Activated naive CD8-positive, alpha-beta T cell (primary cell): ENCODE measurements around the gene COPZ1.
"Not testable (repeated sequence)": the region's sequence is repeated elsewhere in the genome, so short reads cannot be mapped to it uniquely, and the experiment has no call there.

Experiments used
- H3K27ac Mint-ChIP-seq: one replicate; pipeline ENCODE4 v1.8.0; 2021; ENCODE audit warnings: mixed read lengths
- H3K27me3 Mint-ChIP-seq: one replicate; pipeline ENCODE4 v1.8.0; 2021; ENCODE audit warnings: mixed read lengths
- H3K36me3 Mint-ChIP-seq: one replicate; pipeline ENCODE4 v1.8.0; 2021; ENCODE audit warnings: mixed read lengths
- H3K4me1 Mint-ChIP-seq: one replicate; pipeline ENCODE4 v1.8.0; 2021; ENCODE audit warnings: low read depth, mixed read lengths
- H3K4me3 Mint-ChIP-seq: one replicate; pipeline ENCODE4 v1.8.0; 2021; ENCODE audit warnings: mild to moderate bottlenecking, mixed read lengths
- H3K9me3 Mint-ChIP-seq: one replicate; pipeline ENCODE4 v1.8.0; 2021; ENCODE audit warnings: low read depth, mixed read lengths

The COPZ1 gene

DNA sequence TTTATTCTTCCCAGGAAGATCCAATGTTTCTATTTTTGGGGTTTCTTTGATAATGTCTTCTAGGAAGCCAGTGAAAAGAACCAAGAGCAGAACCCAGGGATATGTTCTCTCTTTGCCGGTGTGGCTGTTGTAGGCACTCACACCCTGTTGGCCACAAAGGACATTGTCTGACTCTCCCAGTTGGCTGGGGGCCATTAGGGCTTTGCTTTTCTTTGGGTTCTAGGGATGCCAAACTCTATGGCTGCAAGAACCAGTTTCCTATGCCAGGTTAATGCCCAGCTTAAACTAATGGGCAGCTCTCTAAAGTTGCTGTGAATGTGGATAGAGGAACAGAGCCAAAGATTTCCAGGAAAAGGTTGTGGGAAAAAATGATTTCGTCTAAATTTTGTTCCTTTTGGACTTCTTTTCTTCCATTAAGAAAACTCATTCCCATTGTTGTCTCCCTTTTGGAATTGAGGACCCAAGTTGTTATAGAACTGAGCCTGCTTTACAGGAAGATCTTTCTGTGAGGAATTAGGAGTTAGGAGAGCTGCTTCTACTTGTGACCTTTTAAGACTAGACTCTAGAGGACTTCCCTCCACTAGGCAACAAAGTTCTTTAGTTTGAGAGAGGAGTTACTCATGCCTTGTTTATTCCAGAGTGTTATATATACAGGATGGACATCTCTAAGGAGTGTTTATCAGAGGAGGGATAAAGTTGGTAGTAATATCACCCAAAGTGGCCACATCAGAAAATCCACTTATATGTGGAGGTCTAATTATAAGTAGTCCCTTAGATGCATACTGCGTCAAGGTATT, 13.1 kb downstream of the COPZ1 start:
- no peak overlapping the region for H3K4me3 Mint-ChIP-seq
- H3K27ac Mint-ChIP-seq, result peak overlapping the region; percentile 30
- H3K4me1 Mint-ChIP-seq, result peaks cover 19% of the 10 kb centered on the region
- peaks cover 9% of the 10 kb centered on the region for H3K36me3 Mint-ChIP-seq
- H3K9me3 Mint-ChIP-seq, result no peaks in the 10 kb centered on the region
- no peaks in the 10 kb centered on the region for H3K27me3 Mint-ChIP-seq

DNA sequence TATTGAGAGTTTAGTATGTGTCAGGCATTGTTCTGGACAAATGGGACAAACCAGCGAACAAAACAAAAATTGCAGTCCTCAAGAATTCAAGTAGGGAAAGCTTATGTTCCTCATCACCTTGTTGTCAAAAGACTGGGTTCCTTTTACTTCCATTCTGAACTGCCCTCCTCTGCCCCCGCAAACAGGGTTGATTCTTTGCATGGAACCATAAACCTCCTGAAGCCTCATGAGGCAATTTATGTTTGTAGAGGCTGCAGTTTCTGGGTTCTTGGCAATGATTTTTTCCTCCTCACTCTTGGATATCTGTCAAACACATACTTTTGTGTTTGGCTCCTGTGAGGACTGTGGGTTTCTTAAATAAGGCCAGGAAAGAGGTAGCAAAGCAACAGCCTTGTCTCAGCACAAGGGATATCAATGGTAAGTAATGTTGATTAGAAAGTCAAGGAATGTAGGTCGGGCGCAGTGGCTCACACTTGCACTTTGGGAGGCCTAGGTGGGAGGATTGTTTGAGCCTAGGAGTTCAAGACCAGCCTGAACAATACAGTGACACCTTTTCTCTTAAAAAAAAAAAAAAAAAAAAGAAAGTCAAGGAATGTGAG, 13.9 kb downstream of the COPZ1 start:
- Mint-ChIP-seq H3K27me3 (no peaks in the 10 kb centered on the region), H3K4me1 (peaks cover 12% of the 10 kb centered on the region), H3K4me3 (no peak overlapping the region), H3K27ac (no peak overlapping the region), H3K9me3 (no peaks in the 10 kb centered on the region), H3K36me3 (peaks cover 7% of the 10 kb centered on the region)

GRCh38 chr12:54340846-54341245, 15.9 kb downstream of the COPZ1 start:
- no peak overlapping the region for H3K27ac Mint-ChIP-seq
- no peaks in the 10 kb centered on the region for H3K9me3 Mint-ChIP-seq
- no peaks in the 10 kb centered on the region for H3K27me3 Mint-ChIP-seq
- H3K4me3 Mint-ChIP-seq, result no peak overlapping the region
- peaks cover 11% of the 10 kb centered on the region for H3K4me1 Mint-ChIP-seq
- peaks cover 7% of the 10 kb centered on the region for H3K36me3 Mint-ChIP-seq

DNA sequence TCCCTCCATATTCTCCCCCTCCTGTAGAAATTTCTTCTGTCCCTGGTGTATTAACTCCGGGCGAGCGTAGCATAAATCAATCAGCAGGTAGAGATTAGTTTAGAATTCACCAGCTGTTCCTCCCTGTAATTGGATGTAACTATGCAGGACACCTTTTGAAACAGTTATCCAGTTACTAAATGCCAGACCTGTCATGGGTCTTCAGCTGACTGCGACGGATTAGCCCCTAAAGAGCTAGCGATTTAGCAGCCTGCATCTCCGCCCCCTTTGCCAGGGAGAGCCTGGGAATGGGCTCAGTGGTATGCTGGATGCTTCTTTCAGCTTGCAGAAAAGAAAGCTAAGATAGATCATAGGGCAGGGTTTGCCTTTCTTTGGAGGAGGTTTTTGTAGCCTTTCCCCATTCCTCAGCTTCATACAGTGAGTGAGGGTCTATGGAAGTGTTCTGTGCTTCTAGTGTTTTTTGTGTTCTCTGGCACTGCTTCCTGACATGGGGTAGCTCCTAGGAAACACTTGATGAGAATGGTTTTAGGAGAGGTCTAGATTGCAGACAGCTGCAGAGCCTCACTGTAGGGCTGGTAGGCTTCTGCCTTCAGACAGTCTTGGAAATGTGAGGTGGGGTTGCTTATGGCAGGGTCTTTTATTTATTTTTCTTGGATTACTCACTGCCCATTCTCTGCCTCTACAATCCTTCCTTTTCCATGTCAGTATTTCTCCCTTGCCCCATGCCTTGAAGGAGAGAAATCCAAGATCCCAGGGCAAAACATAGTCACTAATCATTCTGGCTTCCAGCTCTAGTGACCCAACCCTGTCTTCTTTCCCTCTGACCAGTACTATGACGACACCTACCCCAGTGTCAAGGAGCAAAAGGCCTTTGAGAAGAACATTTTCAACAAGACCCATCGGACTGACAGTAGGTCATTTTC, 16.7 kb downstream of the COPZ1 start:
- Mint-ChIP-seq H3K27ac (no peak overlapping the region), H3K27me3 (no peaks in the 10 kb centered on the region), H3K9me3 (no peaks in the 10 kb centered on the region), H3K4me3 (no peak overlapping the region), H3K4me1 (peaks cover 9% of the 10 kb centered on the region), H3K36me3 (peaks cover 7% of the 10 kb centered on the region)

- Mint-ChIP-seq H3K27ac (no peak overlapping the region), H3K36me3 (peaks cover 7% of the 10 kb centered on the region), H3K4me1 (peaks cover 17% of the 10 kb centered on the region), H3K9me3 (no peaks in the 10 kb centered on the region), H3K27me3 (no peaks in the 10 kb centered on the region), H3K4me3 (no peak overlapping the region)
Measured at GRCh38 chr12:54349036-54349435, 24.1 kb downstream of the COPZ1 start.

DNA sequence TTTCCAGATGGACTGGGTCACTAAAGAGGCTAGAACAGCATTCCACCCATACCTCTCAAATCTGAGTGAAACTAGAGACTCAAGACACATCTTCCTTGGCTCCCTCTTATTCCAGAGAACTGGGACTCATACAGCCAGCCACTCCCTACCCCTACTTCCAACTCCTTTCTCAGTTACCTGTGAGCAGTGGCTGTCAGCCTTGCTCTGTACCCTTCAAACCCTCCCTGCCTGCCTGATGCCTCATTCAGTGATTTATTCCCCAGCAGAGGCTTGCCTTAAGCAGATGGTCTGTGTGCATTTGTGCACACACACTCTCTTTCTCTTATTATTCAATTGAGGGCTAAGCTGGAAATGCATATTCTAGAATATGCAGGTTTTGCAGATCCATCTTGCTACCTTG, 24.7 kb downstream of the COPZ1 start:
- Mint-ChIP-seq H3K4me1 (peaks cover 17% of the 10 kb centered on the region), H3K27me3 (no peaks in the 10 kb centered on the region), H3K9me3 (no peaks in the 10 kb centered on the region), H3K36me3 (peaks cover 7% of the 10 kb centered on the region), H3K27ac (no peak overlapping the region), H3K4me3 (no peak overlapping the region)

GRCh38 chr12:54350743-54351142, 25.8 kb downstream of the COPZ1 start:
- H3K36me3 Mint-ChIP-seq, result peaks cover 7% of the 10 kb centered on the region
- H3K4me1 Mint-ChIP-seq, result peaks cover 17% of the 10 kb centered on the region
- H3K9me3 Mint-ChIP-seq, result no peaks in the 10 kb centered on the region
- H3K27ac Mint-ChIP-seq, result no peak overlapping the region
- no peak overlapping the region for H3K4me3 Mint-ChIP-seq
- H3K27me3 Mint-ChIP-seq, result no peaks in the 10 kb centered on the region

- H3K27ac Mint-ChIP-seq, result no peak overlapping the region
- peaks cover 17% of the 10 kb centered on the region for H3K4me1 Mint-ChIP-seq
- peaks cover 7% of the 10 kb centered on the region for H3K36me3 Mint-ChIP-seq
Measured at GRCh38 chr12:54351341-54351740, 26.4 kb downstream of the COPZ1 start.

DNA sequence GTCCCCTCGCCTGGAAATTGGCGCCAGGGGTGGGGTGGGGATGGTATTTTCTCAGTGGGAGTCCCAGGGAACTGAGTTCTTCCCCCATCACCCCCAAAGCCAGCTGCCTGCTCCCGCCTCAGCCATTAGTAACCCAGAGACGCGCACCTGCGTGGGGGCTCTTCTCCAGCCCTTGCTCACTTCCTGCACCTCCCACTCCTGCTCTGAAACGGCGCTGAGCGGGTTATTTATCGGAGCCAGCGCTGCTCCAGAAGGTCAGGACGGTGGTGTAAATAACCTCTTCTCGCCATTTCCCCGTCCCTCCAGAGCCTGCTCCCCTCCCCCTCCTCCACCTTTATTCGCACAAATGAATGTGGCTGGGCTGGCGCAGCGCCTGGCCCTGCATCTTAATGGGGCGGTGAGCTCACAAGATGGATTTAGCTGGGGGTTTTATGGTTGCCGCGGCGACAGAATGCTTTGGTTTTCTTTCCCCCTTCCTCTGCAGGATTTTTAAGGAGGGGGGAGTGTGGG, 27.1 kb downstream of the COPZ1 start:
- peaks cover 17% of the 10 kb centered on the region for H3K4me1 Mint-ChIP-seq
- no peaks in the 10 kb centered on the region for H3K27me3 Mint-ChIP-seq
- H3K36me3 Mint-ChIP-seq, result peaks cover 7% of the 10 kb centered on the region
- no peaks in the 10 kb centered on the region for H3K9me3 Mint-ChIP-seq
- peak overlapping the region; percentile 68 for H3K27ac Mint-ChIP-seq
- H3K4me3 Mint-ChIP-seq, result peak overlapping the region; percentile 82

More at GRCh38 chr12:54351341-54351740, 26.4 kb downstream of the COPZ1 start:
- no peak overlapping the region for H3K4me3 Mint-ChIP-seq
- H3K9me3 Mint-ChIP-seq, result no peaks in the 10 kb centered on the region
- no peaks in the 10 kb centered on the region for H3K27me3 Mint-ChIP-seq

DNA sequence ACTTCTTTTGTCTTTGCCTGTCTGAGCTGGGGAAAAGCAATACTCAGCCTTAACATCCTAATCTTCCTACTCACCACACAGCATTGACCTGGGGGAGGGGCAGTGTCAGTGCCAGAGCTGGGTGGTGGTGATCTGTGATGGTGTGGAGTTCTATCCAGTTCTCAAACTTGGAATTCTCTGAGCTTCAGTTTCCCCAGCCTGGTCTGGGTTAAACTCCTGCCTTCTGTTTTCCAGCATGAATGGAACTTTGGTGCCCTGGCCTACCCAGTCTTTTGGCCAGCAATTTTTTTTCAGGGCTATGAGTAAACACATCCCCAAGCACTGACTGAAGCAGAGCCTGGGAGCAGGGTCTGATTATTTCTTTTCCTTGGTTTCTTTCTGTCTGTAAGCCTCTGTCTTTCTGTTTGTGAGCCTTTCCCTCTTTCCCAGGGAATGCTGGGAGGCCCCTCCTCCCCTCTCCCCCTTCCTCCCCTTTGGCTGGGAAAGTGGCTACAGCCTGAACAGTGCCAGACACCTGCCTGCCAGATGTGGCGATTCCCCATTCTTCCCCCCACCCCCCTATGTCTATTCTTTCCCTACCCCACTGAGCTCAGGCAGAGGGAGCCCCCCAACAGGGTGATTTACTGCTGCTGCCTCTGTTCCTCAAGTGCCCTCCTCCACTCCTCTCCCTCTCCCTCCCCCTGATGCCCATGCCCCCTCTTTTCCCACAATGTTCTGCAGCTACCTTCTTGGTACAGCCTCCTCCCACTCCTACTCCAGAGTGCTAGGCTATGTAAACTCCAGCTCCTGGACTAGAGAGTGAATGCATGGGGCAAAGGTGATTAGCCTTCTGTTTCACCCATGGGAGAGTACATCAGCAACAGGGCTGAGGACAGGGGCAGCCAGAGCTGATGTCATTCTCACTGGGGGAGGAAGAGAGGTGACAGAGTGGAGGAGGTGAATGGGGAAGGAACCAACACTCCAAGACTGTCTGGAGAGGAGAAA, 28.3 kb downstream of the COPZ1 start:
- no peaks in the 10 kb centered on the region for H3K27me3 Mint-ChIP-seq
- no peak overlapping the region for H3K4me3 Mint-ChIP-seq
- peaks cover 17% of the 10 kb centered on the region for H3K4me1 Mint-ChIP-seq
- H3K36me3 Mint-ChIP-seq, result peaks cover 7% of the 10 kb centered on the region
- no peaks in the 10 kb centered on the region for H3K9me3 Mint-ChIP-seq
- H3K27ac Mint-ChIP-seq, result no peak overlapping the region

GRCh38 chr12:54354271-54354670, 29.3 kb downstream of the COPZ1 start:
- not testable (repeated sequence) for H3K27me3 Mint-ChIP-seq, H3K4me3 Mint-ChIP-seq, H3K9me3 Mint-ChIP-seq, H3K27ac Mint-ChIP-seq, H3K36me3 Mint-ChIP-seq
- peaks cover 17% of the 10 kb centered on the region for H3K4me1 Mint-ChIP-seq

DNA sequence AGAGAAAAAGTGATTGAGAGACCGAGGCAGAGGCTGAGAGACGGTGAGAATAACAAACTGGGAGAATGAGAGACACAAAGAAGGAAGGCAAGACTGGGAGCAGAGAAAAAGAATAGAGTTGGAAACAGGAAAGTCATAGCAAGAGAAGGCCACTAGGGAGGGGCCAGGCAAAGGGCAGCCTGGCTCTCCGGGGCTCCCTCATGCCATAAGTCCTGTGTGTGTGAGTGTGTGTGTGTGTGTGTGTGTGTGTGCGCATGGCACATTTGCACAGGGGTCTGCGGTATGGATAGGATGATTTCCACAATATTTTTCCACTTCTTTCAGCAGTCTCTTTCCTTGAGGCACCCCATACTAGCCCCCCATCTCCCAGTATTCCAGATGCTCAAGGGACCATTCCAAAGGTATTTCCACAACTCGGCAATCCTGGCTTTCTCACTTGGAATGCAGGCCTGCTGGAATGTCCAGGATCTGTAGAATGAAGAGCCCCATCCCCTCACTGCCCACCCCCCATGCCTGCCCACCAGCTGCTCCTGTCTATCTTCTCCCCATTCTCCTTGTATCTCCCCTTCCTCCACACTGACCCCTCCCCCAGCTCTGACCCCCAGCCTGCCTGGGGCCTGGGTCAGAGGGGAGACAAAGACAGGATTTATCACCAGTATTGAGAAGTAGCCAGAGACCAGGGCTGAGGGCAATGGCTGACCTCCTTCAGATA, 30.3 kb downstream of the COPZ1 start:
- no peak overlapping the region for H3K4me3 Mint-ChIP-seq
- peaks cover 18% of the 10 kb centered on the region for H3K4me1 Mint-ChIP-seq
- H3K27ac Mint-ChIP-seq, result no peak overlapping the region
- H3K9me3 Mint-ChIP-seq, result no peaks in the 10 kb centered on the region
- H3K36me3 Mint-ChIP-seq, result peaks cover 4% of the 10 kb centered on the region
- H3K27me3 Mint-ChIP-seq, result no peaks in the 10 kb centered on the region

DNA sequence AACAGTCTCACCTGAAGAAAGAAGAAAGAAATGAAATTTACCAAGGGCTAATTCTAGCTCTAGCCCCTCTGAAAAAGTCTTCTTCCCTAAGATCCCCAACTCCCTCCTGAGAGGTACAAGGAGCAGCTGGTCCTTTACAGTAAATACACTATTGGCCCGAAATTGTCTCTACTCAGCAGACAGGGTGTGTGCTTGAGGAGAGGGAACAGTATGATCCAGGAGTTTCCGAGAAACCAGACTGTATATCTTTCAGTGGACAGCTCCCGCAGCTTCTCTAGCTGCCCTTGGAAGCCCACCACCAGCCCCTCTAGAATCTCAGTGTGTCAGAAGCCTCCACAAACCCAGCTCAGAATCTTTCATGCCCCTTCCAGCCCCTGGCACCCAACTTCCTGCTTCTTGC, 31.3 kb downstream of the COPZ1 start:
- Mint-ChIP-seq H3K4me1 (peaks cover 24% of the 10 kb centered on the region), H3K9me3 (no peaks in the 10 kb centered on the region), H3K4me3 (no peak overlapping the region), H3K27ac (peak overlapping the region; percentile 64), H3K27me3 (no peaks in the 10 kb centered on the region), H3K36me3 (no peaks in the 10 kb centered on the region)
